ENCODE results near the gene ZNF414. TPM values are rescaled to one million over a fixed set of nuclear protein-coding genes. Genes with fewer than 3 reads are reported as not detected.

Gene ZNF414
- total and polyA plus RNA-seq, 2 of the 4 experiments (the other 2 are of a cell fraction): 3.2 to 14.2 TPM

DNA sequence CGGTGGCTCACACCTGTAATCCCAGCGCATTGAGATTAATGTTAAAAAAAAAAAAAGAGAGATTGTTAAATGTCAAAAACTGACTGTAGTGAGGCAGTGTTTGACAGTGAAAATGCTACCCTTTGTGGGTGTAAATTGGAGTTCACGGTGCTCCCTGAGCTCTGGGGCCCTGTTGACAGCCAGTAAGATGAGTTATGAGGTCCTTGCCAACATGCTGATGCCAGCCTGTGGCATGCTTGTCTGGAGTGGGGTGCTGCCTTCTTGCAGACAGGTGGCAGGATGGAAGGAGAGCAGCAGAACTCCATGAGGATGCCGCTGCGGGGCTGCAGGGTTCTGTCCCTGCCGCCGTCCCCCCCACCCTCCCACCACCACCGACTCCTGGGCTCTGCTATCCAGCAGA, 37.4 kb downstream of the ZNF414 start:
- Histone ChIP-seq H3K9me3 (ENCODE audit: control insufficient read depth, insufficient read depth, low read length) (no peaks in the 10 kb centered on the region), H2AK5ac (ENCODE audit: low read depth, low read length) (no peak overlapping the region), H4K20me1 (ENCODE audit: insufficient read depth, low read length) (peaks cover 73% of the 10 kb centered on the region), H3K56ac (ENCODE audit: extremely low read depth, insufficient read depth, low read length) (no peak overlapping the region), H2AK9ac (replicated peaks; ENCODE audit: low read depth, low read length, poor library complexity) (no peak overlapping the region), H4K91ac (ENCODE audit: insufficient read depth, low read depth, low read length) (no peak overlapping the region), H3K23ac (ENCODE audit: low read depth, low read length) (no peak overlapping the region), H4K8ac (ENCODE audit: low read depth in 2 of 2, low read length in 2 of 2) (no peak overlapping the region), H3K79me1 (ENCODE audit: low read depth in 1 of 2, low read length in 2 of 2) (peaks cover 27 to 84% of the 10 kb centered on the region in 2 experiments), H3K4me1 (ENCODE audit: control insufficient read depth, insufficient read depth, low read length) (peaks cover 5% of the 10 kb centered on the region), H3K4ac (ENCODE audit: low read depth, low read length) (no peak overlapping the region), H3K18ac (ENCODE audit: low read depth, low read length) (no peak overlapping the region), H4K5ac (ENCODE audit: low read depth, low read length) (no peak overlapping the region), H2BK20ac (ENCODE audit: low read depth, low read length) (no peak overlapping the region), H3K4me3 (ENCODE audit: insufficient read depth, low read depth, low read length) (no peak overlapping the region), H2BK120ac (ENCODE audit: low read depth, low read length) (no peak overlapping the region), H2BK15ac (ENCODE audit: low read depth, low read length) (no peak overlapping the region), H3K9ac (ENCODE audit: low read depth, low read length) (no peak overlapping the region), H3K36me3 (ENCODE audit: control insufficient read depth, insufficient read depth, low read length) (peaks cover 58% of the 10 kb centered on the region), H3K4me2 (ENCODE audit: low read depth, low read length) (no peak overlapping the region), H3K9me1 (ENCODE audit: insufficient read depth, low read length) (peaks cover 27% of the 10 kb centered on the region), H3K14ac (replicated peaks; ENCODE audit: low read depth, low read length) (no peak overlapping the region), H2AFZ (replicated peaks; ENCODE audit: low read length, poor library complexity) (no peak overlapping the region), H3K27ac (ENCODE audit: insufficient read depth, low read length) (no peak overlapping the region), H2BK5ac (ENCODE audit: low read depth, low read length, poor library complexity, severe bottlenecking) (no peak overlapping the region), H3K27me3 (ENCODE audit: control insufficient read depth, insufficient read depth, low read length) (no peaks in the 10 kb centered on the region)
- TF ChIP-seq MXI1 (IDR thresholded peaks at IDR 0.05; ENCODE audit: borderline replicate concordance, low read depth, low read length) (no peak), RAD21 (IDR thresholded peaks at IDR 0.05; ENCODE audit: low read length) (no peak), MAZ (IDR thresholded peaks at IDR 0.05; ENCODE audit: borderline replicate concordance, low read depth, low read length) (no peak), CHD1 (IDR thresholded peaks at IDR 0.05; ENCODE audit: low read depth, low read length) (no peak), RFX5 (IDR thresholded peaks at IDR 0.05; ENCODE audit: low read depth, low read length) (no peak), POLR2A (IDR thresholded peaks at IDR 0.05; ENCODE audit: low read depth, low read length) (no peak), SMC3 (IDR thresholded peaks at IDR 0.05; ENCODE audit: low read depth, low read length) (no peak), NFE2L2 (IDR thresholded peaks at IDR 0.05; ENCODE audit: low read depth, low read length) (no peak), FOS (IDR thresholded peaks at IDR 0.05; ENCODE audit: low read depth, low read length) (no peak), MAFK (IDR thresholded peaks at IDR 0.05; ENCODE audit: low read depth, low read length) (no peak), RCOR1 (IDR thresholded peaks at IDR 0.05; ENCODE audit: insufficient replicate concordance, low read length) (no peak), BHLHE40 (IDR thresholded peaks at IDR 0.05; ENCODE audit: low read depth, low read length) (no peak), CEBPB (IDR thresholded peaks at IDR 0.05; ENCODE audit: low read depth, low read length) (no peak)
- TF ChIP-seq, protein P1, sequence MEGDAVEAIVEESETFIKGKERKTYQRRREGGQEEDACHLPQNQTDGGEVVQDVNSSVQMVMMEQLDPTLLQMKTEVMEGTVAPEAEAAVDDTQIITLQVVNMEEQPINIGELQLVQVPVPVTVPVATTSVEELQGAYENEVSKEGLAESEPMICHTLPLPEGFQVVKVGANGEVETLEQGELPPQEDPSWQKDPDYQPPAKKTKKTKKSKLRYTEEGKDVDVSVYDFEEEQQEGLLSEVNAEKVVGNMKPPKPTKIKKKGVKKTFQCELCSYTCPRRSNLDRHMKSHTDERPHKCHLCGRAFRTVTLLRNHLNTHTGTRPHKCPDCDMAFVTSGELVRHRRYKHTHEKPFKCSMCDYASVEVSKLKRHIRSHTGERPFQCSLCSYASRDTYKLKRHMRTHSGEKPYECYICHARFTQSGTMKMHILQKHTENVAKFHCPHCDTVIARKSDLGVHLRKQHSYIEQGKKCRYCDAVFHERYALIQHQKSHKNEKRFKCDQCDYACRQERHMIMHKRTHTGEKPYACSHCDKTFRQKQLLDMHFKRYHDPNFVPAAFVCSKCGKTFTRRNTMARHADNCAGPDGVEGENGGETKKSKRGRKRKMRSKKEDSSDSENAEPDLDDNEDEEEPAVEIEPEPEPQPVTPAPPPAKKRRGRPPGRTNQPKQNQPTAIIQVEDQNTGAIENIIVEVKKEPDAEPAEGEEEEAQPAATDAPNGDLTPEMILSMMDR (conservative IDR thresholded peaks at IDR 0.05; ENCODE audit: low read depth, low read length): no peak
- TF ChIP-seq, protein P2, sequence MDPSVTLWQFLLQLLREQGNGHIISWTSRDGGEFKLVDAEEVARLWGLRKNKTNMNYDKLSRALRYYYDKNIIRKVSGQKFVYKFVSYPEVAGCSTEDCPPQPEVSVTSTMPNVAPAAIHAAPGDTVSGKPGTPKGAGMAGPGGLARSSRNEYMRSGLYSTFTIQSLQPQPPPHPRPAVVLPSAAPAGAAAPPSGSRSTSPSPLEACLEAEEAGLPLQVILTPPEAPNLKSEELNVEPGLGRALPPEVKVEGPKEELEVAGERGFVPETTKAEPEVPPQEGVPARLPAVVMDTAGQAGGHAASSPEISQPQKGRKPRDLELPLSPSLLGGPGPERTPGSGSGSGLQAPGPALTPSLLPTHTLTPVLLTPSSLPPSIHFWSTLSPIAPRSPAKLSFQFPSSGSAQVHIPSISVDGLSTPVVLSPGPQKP (IDR thresholded peaks at IDR 0.05; ENCODE audit: borderline replicate concordance, low read depth, low read length): no peak
- TF ChIP-seq, protein P3, sequence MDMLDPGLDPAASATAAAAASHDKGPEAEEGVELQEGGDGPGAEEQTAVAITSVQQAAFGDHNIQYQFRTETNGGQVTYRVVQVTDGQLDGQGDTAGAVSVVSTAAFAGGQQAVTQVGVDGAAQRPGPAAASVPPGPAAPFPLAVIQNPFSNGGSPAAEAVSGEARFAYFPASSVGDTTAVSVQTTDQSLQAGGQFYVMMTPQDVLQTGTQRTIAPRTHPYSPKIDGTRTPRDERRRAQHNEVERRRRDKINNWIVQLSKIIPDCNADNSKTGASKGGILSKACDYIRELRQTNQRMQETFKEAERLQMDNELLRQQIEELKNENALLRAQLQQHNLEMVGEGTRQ (IDR thresholded peaks at IDR 0.05; ENCODE audit: low read depth, low read length): no peak
- intact Hi-C loops (cut with micrococcal nuclease) (no loop called here), in situ Hi-C loops (cut with MboI; ENCODE audit: low sequenced_read_pairs) (no loop called here), dilution Hi-C loops (cut with HindIII; ENCODE audit: low sequenced_read_pairs, unreplicated experiment) (no loop called here)
- DNase-seq (no peak), ATAC-seq (ENCODE audit: low read depth) (no peak)
- CTCF ChIA-PET: interaction anchor here (0.6 kb wide), 2 partner anchors 37 to 1813 kb away, joined by 3 to 7 read pairs; partner anchors contain the start of gene ZNF414
- POLR2A ChIA-PET (ENCODE audit: unreplicated experiment): no interaction called here
- 86% methylated on average over 1 of the region's 8 CpGs; no CpG with 5 or more reads in 1 of the 2 experiments for WGBS, 2 experiments (ENCODE audit: extremely low coverage in 2 of 2, insufficient read length in 1 of 2)
- BruUV-seq (replicated peaks): no TSS peak

All from IMR-90 (cell line).